GM19025 (cell line): ENCODE data around the gene AJAP1.

ENCODE experiments used
- ATAC-seq: cut with Tn5 transposase; IDR thresholded peaks from one replicate; pipeline ENCODE4 v1.9.1; 2021; ENCODE audit warnings: mild to moderate bottlenecking, low read depth, moderate library complexity; ENCODE audit not compliant: unreplicated experiment

Gene AJAP1

DNA sequence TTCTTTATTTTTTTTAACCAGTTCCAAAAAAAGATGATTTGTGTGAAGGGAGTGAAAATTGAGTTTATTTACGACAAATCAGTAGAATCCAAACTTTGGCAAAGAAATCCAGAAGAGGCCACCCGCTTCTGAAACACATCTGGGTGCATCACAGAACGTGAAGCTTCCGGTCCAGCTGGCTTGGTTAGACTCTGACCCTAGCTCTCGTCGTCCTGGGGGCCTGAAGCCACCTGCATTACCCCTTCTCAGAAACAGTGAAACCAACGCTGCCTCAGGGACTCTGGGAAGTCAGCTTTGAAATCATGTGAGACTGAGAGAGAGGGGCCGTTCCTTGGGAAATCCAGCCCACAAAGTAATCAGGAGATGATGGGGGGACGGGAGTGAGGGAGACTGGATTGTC is 21.8 kb downstream of the AJAP1 start:
- no peak for ATAC-seq

DNA sequence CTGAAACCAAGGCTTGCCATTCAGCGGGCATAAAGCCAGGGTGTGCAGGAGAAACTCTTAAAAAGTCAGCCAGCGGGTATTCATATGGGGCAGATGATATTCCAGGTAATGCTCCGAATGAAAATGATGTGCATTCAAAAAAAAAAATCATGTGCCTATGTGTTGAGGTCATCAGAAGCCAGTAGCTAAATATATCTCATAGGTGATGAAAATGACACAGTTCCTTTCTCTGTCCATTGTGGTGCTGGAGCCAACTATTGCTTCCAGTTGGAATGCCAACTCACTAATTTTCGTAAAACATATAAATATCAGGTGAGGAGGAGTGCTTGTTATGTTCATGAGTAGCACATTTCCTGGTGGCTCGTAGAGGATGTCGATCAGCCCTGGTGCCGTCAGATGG is 23.2 kb downstream of the AJAP1 start:
- ATAC-seq = no peak

DNA sequence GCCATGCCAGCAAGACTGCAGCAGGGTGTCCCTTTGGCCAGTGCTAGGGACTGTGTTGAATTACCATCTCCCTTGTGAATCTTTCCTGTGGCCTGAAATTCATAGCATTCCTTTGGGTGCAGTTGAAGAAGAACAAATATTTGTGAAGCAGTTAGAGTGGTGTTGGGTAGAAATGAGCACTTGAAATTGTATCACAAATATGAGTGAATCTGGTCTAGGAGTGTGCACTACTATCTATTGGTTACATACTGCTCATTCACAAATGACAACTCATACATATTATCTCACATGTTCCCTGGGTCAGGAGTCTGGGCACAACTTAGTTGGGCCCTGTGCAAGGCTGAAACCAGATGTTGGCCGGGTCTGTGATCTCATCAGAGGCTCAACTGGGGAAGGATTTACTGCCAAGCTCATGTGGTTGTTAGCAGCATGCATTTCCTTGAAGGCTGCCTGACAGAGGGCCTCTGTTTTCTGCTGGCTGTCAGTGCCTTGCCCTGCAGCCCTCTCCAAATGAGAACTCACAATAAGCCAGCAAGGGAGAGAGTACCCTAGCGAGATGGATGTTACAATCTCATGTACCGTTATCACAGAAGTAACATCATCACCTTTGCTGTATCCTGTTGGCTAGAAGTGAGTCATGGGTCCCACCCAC is 23.8 kb downstream of the AJAP1 start:
- ATAC-seq = no peak

DNA sequence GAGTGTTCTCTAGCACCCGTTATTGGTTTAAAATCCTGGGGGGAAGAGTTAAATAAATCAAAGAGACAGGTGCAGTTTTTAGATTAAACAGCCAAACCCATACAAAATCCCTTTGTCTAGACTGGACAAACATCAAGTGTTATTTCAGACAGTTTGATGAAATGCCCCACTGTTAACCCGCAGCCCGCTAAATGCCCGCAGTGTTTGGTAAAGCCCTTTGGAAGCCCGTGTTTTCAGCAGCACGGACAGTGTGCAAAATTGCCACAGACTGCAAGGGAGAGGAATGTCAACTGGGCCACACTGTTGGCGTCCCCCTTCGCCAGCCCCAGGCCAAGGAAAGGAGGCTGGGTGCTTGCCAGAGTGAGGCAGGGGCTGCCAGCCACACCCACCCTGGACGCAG is 26.6 kb downstream of the AJAP1 start:
- no peak for ATAC-seq

DNA sequence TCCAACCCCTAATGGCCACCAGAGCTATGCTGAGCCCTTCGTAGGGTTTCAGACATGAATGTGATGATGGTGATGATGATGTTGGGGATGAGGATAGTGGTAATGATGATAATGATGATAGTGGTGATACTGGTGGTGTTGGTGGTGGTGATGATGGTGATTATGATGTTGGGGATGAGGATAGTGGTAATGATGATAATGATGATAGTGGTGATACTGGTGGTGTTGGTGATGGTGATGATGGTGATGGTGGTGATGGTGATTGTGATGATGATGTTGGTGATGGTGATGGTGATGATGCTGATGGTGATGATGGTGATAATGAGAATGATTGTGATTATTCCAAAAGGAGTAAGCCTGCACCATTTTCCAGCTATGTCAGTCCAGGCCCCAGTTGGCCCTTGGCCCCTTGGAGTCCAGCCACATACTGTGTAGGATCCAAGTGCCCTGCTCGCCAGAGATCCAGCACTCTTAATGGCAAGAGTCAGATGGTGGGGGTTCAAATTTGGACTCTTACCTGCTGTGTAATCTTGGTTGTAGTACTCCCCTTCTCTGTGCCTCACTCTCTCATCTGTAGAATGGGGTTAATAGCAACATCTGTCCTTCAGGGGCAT is 28.3 kb downstream of the AJAP1 start:
- ATAC-seq = no peak

DNA sequence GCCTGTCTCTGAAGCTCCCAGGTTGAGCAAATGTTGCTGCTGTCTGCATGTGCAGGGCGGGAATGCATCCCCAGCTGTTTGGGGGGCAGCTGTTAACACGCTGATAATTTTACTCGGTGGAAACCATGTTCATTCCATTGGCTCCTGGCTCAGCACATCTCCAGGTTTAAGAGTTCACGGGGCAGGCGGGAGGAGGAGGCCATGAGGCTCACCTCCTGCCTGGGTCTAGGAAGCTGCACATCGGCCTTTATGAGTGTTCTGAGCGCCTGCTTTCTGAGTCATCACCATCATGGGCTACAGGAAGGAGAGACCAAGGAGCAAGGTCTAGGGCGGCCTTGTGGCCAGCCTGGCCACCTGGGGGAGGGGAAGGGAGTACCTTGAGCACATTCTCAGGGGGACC is 29.7 kb downstream of the AJAP1 start:
- no peak for ATAC-seq

DNA sequence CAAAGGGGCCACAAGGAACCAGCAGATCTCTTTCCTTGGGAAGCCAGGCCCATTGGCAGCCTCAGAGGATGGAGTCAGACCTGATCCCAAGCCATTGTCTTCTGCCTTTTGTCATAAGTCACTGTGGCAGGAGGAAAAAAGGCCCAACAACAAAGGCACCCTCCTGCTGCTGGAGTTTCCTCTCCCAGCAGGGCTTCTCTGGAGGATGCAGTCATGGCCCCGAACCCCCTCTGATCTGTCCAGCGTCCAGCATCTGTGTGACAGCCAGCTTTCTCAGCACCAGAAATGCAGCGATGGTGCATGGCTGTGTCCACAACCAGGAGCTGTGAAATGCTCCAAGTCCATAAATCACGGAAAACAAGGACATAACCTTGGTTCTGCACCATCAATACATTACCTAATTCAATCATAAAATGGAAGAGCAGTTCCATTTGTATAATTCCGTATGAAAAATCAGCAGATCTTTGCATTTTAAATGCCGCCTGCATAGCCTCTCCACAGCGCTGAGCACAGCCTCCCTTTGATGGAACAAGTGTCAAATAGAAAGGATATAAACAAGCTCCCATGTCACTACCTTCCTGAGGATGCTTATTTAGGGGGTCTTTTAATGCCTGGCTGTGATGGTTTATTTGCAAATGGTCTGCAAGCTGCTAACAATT is 30.6 kb downstream of the AJAP1 start:
- ATAC-seq = no peak

DNA sequence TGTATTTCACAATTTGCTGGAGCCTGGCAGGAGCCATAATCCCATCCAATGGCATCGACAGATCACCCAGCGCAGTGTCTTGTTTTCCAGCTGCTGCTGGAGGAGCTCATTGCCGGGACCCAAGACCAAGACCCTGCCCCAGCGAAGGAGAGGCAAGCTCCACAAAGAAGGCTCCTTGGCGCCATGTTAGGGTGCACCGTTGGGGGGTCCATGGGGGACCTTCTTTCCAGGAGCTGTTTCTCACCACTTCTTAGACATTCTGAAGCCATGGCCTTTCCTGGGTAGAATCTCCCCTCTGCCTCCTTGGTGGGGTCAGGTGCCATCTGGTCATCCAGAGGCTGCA is 31.1 kb downstream of the AJAP1 start:
- no peak for ATAC-seq

DNA sequence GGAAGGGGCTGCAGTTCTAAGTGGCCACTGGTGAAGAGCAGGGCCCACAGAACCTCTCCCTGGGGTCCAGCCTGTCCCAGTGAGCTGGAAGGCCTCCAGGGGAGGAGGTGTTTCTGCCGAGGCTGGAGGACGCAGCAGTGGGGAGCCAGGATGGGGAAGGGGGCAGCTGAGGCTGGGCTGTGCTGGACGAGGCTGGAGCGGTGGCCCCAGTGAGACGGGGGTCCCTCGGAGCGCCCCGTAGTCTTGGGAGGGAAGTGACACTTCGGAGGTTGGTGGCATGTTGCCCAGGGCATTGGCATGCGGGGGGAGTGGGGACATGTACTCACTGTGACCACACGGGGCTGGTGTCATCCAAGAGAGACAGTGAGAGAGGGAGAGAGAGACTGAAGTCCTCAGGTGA is 33.5 kb downstream of the AJAP1 start:
- ATAC-seq = no peak

DNA sequence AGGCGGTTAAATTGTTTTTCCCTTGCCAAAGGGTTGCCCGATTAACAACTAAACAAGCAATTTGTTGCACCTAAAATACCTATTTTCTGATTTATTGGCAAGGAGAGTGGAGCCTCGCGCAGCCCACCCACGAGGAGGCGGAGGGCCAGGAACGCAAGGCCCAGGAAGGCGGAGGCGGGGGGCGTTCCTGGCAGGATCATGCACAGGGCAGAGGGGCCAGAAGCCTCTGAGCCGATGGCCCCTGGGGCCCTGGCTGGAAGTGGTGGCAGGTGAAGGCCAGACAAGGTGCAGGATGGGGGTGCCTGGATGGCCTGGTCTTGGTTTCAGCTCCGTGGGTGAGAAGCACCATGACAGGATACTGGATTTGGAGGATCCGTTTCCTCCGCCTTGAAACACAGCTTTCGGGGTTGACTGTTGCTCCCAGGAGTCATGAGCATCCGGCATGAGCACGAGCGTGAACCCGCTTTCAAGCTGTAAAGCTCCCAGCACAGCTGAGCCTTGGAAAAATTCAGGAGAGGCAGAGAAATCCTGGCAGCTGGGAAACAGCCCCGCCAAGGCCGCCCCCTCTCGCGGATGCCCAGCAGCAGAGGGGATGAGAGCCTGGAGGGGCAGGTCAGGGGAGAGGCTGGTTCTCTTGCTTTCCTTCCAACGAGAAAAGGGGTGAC is 35.0 kb downstream of the AJAP1 start:
- no peak for ATAC-seq

DNA sequence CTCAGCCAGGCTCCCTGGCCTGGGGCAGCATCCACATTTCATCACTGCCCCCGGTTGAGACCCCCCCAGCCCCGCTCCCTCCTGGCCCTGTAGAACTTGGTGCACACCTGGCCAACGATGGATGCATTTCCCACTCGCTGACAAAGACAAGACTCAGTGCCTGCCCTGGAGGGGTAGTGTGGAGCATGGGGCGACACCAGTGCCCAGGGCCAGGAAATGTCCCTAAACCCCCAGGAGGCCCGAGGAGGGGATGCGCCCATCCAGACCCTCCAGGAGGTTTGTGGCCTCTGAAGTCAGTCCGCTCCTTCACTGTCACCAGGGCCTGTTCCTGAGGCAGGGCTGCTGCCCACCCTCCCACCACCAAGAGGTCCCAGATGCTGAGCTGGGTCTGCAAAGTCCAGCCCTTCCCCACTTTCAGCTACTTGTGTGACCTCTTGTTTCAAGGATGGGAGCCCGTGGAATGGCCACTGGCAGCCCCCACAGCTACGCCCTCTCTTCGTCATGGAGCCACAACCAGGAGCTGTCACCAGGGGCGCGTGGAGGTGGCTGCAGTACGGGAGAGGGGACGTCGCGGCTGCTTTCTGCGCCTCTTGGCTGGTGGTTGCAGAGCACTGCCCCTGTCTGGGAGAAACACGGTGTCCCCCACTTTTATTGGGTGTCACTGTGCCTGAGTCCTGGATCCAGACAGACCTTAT is 35.7 kb downstream of the AJAP1 start:
- no peak for ATAC-seq

DNA sequence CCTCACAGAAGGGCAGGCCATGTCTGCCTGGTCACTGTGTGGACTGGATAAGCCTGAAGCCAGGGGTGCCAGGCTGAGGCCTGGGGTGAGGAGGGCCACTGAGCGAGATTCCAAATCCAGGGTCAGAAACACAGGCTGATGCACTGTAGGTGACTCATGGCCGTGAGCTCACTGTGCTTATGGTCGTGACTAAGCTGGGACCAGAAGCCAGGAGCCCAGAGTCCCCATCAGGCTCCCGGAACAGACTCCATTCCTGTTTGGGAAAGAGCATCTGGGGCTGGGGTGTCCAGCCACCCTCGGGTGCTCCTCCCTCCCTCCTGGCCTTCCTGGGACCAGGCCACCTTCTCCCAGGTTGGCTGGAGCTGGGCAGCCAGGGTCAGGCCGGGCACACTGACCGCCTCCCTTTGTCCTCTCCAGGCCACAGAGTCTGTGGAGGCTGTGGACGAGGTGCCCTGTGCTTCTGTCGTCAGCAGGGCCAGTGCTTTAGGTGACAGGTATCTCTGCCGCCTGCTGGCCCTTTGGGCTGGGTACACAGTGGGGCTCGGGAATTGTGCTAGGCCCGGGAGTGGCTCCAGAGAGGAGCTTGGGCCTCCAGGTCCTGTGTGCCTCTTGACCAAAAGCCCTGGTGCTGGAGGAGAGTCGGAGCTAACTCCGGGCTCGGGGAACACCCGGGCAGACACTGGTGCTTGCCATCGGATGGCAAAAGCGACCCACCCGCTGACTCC is 36.7 kb downstream of the AJAP1 start:
- no peak for ATAC-seq

DNA sequence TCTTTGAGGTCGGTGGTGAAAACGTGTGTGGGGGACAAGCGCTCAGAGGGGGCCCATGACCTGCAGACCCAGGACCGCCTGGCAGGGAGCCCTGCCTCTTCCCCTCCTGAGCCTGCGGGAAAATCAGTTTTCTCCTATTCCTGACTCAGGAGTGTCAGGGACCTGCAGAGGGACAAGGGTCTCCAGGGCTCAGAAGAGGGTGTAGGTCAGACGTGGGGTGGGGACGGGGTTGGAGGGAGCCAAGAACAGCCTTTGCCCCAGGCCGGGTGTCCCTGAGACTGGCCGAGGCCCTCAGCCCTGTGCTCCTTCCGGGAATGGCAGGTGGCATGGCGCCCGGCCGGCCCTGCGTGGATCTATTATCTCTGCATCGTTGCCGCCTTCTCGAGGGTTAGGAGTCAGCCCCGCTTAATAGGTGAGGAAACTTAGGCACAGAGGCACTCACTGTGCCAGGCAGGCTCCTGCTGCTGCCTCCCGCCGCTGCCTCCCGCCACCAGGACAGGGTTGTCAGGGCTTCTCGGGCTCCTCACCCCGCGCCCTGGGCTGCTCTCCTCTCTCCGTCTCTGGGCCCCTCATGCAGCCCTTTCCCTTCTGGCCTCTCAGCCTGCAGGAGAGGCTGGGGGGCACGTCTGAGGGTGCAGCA is 37.5 kb downstream of the AJAP1 start:
- no peak for ATAC-seq

DNA sequence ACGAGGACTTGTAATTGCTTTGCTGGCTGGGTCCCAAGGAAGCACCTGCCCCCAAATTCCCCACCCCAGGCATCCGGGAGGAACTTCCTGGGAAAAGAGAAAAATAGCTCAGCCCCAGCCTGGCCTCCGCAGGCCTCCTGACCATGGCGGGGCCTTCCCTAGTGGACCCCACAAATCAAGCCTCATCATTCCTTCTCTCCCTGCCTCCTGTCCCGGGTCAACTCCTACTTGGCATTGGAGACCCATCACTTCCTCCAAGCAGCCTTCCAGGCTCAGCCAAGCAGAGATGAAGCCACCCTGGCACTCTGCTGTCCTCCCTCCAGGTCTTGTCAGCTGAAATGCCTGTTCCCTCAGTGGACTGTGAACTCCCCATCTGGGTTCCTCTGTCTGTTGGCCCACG is 38.0 kb downstream of the AJAP1 start:
- no peak for ATAC-seq

DNA sequence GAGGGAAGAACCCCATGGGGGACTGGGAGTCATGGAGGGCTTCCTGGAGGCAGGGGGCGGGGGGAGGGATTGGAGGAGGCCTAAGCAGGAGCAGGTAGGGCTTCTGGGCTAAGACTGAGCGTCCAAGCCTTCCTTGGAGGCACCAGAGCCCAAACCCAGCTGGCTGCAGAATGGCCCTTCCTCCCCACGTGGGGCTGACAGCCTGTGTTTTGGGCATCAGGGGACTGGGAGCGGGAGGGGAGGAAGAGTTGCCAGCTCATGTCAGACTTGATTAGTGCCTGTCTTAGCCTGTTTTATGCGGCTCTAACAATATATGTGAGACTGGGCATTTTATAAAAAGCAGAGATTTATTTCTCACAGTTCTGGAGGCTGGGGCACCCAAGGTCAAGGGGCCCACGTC is 38.9 kb downstream of the AJAP1 start:
- ATAC-seq = no peak

DNA sequence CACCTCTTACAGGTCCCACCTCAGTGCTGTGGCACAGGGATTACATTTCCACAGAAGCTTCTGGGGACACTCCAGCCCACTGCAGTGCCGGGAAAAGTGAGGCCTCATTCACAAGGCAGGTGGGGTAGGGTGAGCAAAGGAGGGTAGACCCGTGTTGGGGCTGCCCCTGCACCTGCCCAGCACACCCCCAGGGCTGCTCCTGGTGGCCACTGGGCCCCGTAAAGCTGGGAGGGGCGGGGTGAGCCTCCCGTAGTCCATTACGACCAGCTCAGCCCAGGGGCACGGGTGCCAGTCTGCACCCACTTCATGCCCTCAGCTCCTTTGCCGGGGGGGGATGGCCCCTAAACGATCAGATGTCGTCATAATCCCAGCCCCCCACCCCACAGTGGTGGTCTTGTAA is 39.5 kb downstream of the AJAP1 start:
- ATAC-seq = no peak

DNA sequence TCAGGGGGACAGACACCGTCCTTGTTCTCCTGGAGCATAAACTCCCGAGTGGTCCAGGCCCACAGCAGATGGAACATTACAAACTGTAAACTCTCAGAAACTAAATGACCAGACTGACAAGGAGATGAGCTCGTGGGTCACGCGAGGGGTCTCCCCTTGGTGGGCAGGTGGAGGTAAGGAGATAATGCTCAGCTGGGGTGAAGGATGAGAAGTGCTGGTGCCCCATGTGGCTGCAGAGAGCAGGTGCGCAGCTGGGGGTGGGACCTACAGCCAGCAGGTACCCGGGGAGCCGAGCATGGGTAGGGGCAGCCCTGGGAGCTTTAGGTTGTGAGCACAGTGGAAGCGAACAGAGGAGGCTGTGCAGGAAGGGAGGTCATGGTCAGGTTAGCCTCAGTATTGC is 40.1 kb downstream of the AJAP1 start:
- no peak for ATAC-seq

DNA sequence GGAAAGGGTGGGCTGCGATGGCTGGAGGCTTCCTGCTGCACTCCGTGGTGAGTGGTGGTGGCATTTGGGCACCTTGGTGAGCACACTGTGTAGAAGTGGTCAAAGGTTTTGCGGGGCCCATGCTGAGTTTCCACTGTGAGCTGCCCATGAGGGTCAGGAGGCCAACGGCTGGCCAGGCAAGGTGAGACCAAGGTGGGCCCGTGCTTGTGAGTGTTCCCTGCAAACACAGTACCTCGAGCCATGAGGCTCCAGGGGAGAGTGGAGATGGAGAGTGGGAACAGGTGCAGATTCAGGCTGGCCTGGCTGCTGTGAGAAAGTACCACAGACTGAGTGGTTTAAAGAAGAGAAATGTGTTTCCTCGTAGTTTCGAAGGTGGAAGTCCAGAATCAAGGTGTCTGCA is 40.8 kb downstream of the AJAP1 start:
- no peak for ATAC-seq

DNA sequence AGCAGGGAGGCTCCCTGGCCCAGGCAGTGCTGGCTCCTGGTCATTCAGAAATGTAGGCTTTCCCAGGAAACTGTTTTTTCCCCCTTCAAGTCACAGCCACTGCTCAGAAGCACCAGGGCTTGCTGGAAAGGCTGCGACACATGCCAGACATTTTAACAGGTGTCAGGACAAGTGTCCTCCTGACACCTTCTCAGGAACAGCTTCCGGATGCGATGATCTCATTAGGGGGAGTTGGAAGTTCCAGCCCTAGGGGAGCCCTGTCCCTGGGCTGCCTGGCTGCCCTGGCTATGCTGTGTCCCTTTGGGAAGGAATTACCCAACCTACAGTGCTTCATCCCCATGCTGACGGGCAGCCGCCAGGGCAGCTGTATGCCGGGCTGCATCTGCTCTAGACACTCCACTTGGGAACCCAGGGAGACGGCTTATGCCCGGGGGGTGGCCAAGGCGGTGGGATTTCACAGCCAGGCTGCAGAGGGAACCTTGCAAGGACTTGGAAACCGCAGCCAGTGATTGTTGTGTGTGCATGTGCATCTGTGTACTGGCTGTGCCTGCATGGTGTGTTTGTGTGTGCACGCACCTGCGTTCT is 41.8 kb downstream of the AJAP1 start:
- ATAC-seq = no peak

DNA sequence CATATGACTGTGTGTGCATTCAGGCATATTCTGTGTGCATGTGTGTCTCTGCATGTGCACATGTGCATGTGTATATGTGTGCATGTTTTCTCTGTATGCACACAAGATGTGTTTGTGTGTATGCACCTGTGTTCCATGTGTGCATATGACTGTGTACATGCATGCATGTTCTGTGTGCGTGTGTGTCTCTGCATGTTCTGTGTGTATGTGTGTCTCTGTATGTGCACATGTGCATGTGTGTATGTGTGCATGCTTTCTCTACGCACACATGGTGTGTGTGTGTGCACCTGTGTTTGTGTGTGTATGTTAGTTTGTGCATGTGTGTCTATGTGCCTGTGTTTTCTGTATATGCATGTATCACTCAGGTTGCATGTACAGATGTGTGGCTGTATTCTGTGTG is 42.3 kb downstream of the AJAP1 start:
- no peak for ATAC-seq
